Measurements from ENCODE around the gene TLN1. TPM values are rescaled to one million over a fixed set of nuclear protein-coding genes. Genes with fewer than 3 reads are reported as not detected.

The TLN1 gene
- total and polyA plus RNA-seq, 10 donors, result 79.9 to 881 (median 469) TPM

DNA sequence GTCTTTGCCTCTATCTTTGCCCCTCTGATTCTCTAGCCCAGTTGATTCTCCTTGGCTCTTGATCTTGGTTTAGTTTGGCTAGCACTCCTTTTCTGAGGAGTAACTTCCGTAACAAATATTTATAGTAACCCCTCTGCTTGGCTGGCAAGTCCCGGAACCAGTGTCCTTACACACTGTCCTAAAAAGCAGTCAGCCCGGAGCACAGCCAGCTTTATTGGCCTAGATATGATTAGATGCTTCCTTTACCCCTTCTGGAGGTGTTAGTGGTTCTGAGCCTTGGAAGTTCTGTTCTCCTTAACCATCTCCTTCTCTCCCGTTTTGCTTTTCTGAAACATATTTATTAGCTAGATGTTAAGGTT lies 39.1 kb upstream of the TLN1 start:
- Histone ChIP-seq H3K27ac (peak overlapping the region in 6 of 8 donors; percentile 13 to 63 (median 48)), H3K27me3 (replicated peaks in 1 of 7) (no peaks in the 10 kb centered on the region), H3K4me1 (peaks cover 9 to 40% (median 32%) of the 10 kb centered on the region in 6 donors), H3K4me3 (no peak overlapping the region), H3K36me3 (peaks cover 0 to 5% (median 0%) of the 10 kb centered on the region in 6 donors), H3K9me3 (no peaks in the 10 kb centered on the region)
- no peak for DNase-seq
- intact Hi-C loops (cut with DNase I; ENCODE audit: low total_unique reads), result no loop called here
- WGBS, 5 donors, result 34 to 62% (median 36%) methylated on average over 4 of the region's 4 CpGs
- TF ChIP-seq POLR2AphosphoS5 (IDR thresholded peaks at IDR 0.05) (no peak), POLR2A (IDR thresholded peaks at IDR 0.05) (no peak)
- TF ChIP-seq, protein P1, sequence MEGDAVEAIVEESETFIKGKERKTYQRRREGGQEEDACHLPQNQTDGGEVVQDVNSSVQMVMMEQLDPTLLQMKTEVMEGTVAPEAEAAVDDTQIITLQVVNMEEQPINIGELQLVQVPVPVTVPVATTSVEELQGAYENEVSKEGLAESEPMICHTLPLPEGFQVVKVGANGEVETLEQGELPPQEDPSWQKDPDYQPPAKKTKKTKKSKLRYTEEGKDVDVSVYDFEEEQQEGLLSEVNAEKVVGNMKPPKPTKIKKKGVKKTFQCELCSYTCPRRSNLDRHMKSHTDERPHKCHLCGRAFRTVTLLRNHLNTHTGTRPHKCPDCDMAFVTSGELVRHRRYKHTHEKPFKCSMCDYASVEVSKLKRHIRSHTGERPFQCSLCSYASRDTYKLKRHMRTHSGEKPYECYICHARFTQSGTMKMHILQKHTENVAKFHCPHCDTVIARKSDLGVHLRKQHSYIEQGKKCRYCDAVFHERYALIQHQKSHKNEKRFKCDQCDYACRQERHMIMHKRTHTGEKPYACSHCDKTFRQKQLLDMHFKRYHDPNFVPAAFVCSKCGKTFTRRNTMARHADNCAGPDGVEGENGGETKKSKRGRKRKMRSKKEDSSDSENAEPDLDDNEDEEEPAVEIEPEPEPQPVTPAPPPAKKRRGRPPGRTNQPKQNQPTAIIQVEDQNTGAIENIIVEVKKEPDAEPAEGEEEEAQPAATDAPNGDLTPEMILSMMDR (IDR thresholded peaks at IDR 0.05 in 8 of 11, conservative IDR thresholded peaks at IDR 0.05 in 3 of 11), result no peak

DNA sequence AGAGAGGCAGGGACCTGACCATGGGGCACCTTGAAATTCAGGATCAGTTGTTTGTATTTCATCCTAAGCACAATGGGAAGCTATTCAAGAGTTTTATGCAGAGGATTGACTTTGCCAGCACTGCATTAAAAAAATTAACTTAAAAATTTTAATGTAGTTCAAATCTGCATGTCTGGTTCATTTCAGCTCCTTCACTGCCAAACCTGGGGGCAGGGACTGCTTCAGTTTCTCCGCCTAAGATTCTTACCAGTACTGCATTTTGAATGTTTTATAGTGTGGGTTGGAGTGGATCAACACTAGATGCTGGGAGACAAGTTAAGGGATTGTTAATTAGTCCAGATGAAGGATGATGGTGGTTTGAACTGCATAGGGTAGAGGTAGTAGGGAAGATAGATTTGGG lies 37.8 kb upstream of the TLN1 start:
- H3K4me1 ChIP-seq, result peaks cover 3 to 27% (median 22%) of the 10 kb centered on the region in 6 donors
- WGBS, 5 donors, result 89 to 100% (median 95%) methylated on average over 1 of the region's 1 CpG
- intact Hi-C loops (cut with DNase I; ENCODE audit: low total_unique reads), result no loop called here
- peaks cover 0 to 5% (median 0%) of the 10 kb centered on the region in 6 donors for H3K36me3 ChIP-seq
- no peaks in the 10 kb centered on the region for H3K9me3 ChIP-seq
- H3K27me3 ChIP-seq (replicated peaks in 1 of 7), result no peaks in the 10 kb centered on the region
- no peak overlapping the region for H3K27ac ChIP-seq
- DNase-seq, result no peak
- no peak overlapping the region for H3K4me3 ChIP-seq
- TF ChIP-seq POLR2AphosphoS5 (IDR thresholded peaks at IDR 0.05) (no peak), POLR2A (IDR thresholded peaks at IDR 0.05) (no peak)
- TF ChIP-seq, protein P1 (IDR thresholded peaks at IDR 0.05 in 8 of 11, conservative IDR thresholded peaks at IDR 0.05 in 3 of 11), result no peak

DNA sequence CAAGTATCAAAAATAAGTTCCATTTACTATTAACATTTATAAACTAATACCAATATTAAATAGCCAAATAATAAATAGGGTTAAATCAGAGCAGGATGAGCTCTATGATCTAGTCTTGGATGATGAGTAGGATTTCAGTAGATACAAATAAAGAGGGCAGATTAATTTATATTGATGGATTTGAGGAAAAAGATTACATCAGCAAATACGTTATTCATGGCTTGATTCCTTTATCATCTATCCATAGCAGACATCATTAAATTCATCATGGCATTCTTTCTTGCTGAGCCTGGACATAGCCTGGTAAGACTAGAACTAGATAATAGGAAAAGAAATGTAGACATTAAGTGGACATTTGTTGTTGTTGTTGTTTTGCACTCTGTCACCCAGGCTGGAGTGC lies 35.5 kb upstream of the TLN1 start:
- TF ChIP-seq POLR2A (IDR thresholded peaks at IDR 0.05) (no peak), POLR2AphosphoS5 (IDR thresholded peaks at IDR 0.05) (no peak)
- TF ChIP-seq, protein P1 (IDR thresholded peaks at IDR 0.05 in 8 of 11, conservative IDR thresholded peaks at IDR 0.05 in 3 of 11), result no peak
- H3K27ac ChIP-seq, result no peak overlapping the region
- H3K27me3 ChIP-seq (replicated peaks in 1 of 7), result no peaks in the 10 kb centered on the region
- WGBS, 5 donors, result 82 to 95% (median 88%) methylated on average over 1 of the region's 1 CpG
- no peak for DNase-seq
- peaks cover 3 to 25% (median 21%) of the 10 kb centered on the region in 6 donors for H3K4me1 ChIP-seq
- peaks cover 0 to 4% (median 0%) of the 10 kb centered on the region in 6 donors for H3K36me3 ChIP-seq
- H3K9me3 ChIP-seq, result no peaks in the 10 kb centered on the region
- intact Hi-C loops (cut with DNase I; ENCODE audit: low total_unique reads), result no loop called here
- no peak overlapping the region for H3K4me3 ChIP-seq

DNA sequence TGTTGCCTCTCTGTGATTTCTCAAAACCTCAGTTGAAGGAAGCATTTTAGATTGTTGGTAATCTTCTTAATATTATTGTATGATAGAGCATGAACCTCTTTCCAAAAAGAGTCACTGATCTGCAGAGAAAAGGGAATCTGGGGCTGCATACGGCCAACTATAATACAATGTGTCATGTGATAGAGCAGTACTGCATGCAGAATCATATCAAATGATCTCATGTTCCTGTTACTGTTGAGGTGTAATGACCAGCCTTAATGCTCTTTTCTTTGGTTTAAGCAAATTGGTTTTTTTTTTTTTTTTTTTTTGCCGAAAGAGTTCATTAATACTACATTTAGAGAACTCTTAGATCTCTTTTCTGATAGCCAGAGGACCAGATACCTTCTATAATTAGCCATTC lies 35.0 kb upstream of the TLN1 start:
- TF ChIP-seq POLR2A (IDR thresholded peaks at IDR 0.05), result no peak
- TF ChIP-seq, protein P1 (IDR thresholded peaks at IDR 0.05 in 8 of 11, conservative IDR thresholded peaks at IDR 0.05 in 3 of 11), result no peak
- TF ChIP-seq POLR2AphosphoS5 (IDR thresholded peaks at IDR 0.05), result no peak
- H3K36me3 ChIP-seq, result no peaks in the 10 kb centered on the region
- intact Hi-C loops (cut with DNase I; ENCODE audit: low total_unique reads), result no loop called here
- H3K27me3 ChIP-seq (replicated peaks in 1 of 7), result no peaks in the 10 kb centered on the region
- no peaks in the 10 kb centered on the region for H3K9me3 ChIP-seq
- no peak overlapping the region for H3K27ac ChIP-seq
- peaks cover 3 to 21% (median 17%) of the 10 kb centered on the region in 6 donors for H3K4me1 ChIP-seq
- WGBS, 5 donors, result 81 to 88% (median 83%) methylated on average over 2 of the region's 2 CpGs
- no peak for DNase-seq
- no peak overlapping the region for H3K4me3 ChIP-seq

All from spleen (tissue), 11 donors.